Activated naive CD4-positive, alpha-beta T cell (primary cell): ENCODE measurements around the gene GUF1.

Experiments used
- DNase-seq, 4 experiments: peaks; one replicate each; lab custom pipeline; 2025; lab: John Stamatoyannopoulos, UW

GUF1 gene

GRCh38 chr4:44678094-44679041 is at the start of gene GUF1:
Gene GUF1 (plus strand): TSS chr4:44678420. CDS start chr4:44678623, 203 bp downstream.
- peak; percentile 62 to 80 (median 76) for DNase-seq

- DNase-seq, result no peak
Measured at GRCh38 chr4:44629280-44629866, 48.8 kb upstream of the GUF1 start.

- DNase-seq, result no peak
Measured at GRCh38 chr4:44632089-44632488, 46.1 kb upstream of the GUF1 start.

DNA sequence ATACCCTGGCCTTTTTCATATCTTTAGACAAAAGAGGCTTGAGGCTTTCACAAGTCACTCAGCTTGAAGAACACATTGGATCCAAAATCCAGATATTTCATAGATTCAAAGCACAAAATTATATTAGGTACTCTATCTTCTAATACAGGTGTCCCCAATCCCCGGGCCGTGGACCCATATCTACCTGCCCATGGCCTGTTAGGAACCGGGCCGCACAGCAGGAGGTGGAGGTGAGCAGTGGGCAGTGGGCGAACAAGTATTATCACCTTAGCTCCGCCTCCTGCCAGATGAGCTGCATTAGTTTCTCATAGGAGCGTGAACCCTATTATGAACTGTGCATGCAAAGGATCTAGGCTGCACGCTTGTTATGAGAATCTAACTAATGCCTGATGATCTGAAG is 45.5 kb upstream of the GUF1 start:
- DNase-seq, result no peak

GRCh38 chr4:44638091-44638490 is 40.1 kb upstream of the GUF1 start:
- no peak for DNase-seq

GRCh38 chr4:44646151-44646550 is 32.1 kb upstream of the GUF1 start:
- no peak for DNase-seq

GRCh38 chr4:44651425-44651824 is 26.8 kb upstream of the GUF1 start, which contains the start of gene YIPF7:
Gene YIPF7 (minus strand): TSS chr4:44651625. CDS start chr4:44650100, 1,525 bp downstream.
- DNase-seq, result no peak

DNA sequence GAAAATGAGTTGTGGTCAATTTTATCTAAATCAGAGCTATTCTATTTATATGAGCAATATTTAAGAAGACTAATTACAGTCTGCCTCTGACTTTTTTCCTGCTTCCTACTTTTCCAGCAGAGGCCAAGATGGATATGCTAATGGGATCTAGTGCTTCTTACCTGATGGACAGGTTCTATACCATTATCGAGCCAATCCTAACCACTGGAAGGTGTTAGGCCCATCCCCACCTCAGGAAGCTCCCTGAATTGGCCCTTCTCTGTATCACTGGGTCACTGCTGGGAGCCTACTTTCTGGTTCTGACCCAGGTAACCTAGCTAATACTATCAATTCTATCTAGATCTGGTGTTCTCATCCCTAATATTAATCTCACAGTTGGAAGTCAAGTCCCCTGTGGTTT is 26.2 kb upstream of the GUF1 start:
- no peak for DNase-seq

GRCh38 chr4:44660396-44660795 is 17.8 kb upstream of the GUF1 start:
- DNase-seq, result no peak

GRCh38 chr4:44661940-44662622 is 16.1 kb upstream of the GUF1 start:
- DNase-seq, result no peak

GRCh38 chr4:44662623-44663005 is 15.6 kb upstream of the GUF1 start:
- no peak for DNase-seq

DNA sequence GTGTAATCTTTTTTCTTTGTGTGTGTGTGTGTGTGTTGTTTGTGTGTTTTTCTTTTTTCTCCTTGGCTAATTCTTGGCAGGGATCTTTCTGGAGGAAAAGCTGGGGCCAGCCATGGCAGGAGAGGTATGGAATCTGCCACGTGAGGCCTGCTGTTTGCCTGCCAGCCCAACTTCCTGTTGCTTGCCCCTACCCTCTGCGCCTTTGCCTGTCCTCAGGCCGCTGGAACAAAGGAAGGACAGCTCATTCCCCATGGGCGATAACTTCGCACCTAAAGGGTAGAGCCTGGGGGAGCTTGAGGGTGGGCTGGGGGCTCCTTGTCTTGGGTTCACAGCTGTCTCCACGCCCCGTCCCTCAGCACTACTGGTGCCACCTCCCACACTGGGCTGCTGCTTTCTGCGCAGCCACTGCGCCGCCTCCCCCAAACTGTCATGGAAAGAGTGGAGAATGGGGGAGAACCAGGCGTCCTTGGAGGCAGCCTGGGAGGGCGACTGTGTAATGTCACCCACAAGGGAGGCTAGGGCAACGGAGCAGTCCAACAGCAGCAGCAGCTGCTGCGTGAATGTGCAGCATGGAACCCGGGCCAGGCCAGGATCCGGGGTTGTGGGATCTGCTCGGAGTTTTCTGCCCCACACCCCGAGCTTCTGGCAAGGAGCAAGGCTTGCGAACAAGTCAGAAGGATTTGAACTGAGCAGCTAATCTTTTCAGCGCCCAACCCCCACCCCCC is 14.5 kb upstream of the GUF1 start:
- DNase-seq, result no peak

DNA sequence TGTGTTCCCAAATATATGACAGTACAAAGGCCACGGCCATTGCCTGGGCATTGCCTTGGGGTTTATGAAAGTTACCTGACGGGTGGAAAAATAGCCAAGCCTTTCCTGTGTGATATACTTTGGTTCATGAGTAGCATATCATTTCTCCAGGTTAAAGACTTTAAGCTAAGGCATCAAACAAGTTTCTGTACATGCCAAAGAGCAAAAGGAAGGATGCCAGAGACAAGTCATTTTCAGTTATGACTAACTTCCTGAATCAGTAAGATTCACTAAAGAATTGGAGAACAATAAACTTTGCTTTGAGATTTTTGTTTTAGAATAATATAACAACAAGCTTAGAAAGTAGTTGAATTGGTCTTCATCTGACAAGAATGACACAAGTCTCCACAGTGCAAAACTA is 9.7 kb upstream of the GUF1 start:
- DNase-seq, result no peak

DNA sequence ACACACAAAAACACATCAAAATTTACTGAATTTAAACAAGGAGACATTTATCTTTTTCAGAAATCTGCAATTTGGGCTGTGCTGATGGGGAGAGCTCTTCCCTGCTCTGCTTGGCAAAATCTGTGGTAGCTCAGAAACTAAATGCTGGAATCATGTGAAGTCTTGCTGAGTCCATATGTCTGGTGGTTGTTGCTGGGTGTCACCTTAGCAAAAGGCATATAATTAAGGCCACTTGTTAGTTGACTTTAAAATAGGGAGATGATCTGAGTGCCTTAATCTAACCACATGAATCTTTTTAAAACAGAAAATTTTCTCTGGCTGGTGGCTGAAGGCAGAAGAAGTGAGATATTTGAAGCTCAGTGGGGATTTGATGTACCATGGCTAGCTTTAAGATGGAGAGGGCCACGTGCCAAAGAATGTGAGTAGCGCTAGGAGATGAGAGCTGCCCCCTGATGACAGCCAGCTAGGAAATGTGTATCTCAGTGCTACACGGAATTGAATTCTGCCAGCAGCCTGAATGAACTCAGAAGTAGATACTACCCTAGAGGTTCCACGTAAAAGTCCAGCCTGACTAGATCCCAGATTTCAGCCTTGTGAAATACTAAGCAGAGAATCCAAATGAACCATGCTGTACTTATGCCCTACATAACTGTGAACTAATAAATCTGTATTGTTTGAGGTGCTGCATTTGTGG is 7.6 kb upstream of the GUF1 start:
- DNase-seq, result no peak

GRCh38 chr4:44671636-44672035 is 6.6 kb upstream of the GUF1 start:
- no peak for DNase-seq

DNA sequence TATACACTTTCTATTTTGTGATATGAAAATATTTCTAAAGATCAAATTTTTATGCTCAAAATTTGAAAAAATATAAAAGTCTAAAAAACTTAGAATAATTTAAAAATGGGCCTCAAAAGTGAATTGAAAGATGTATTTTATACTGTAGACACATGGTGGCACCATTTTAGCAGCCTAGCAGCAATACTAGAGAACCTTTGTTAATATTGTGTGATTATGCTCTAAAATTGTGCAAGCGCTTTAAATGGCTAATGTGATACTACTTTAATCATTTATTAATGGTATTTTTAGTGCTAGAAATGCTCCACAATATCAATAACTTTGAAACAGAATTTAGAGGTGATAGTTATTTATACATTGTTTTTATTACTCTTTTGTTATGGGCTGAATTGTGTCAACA is 3.7 kb upstream of the GUF1 start:
- no peak for DNase-seq

- no peak for DNase-seq
Measured at GRCh38 chr4:44675366-44675765, 2.9 kb upstream of the GUF1 start.

DNA sequence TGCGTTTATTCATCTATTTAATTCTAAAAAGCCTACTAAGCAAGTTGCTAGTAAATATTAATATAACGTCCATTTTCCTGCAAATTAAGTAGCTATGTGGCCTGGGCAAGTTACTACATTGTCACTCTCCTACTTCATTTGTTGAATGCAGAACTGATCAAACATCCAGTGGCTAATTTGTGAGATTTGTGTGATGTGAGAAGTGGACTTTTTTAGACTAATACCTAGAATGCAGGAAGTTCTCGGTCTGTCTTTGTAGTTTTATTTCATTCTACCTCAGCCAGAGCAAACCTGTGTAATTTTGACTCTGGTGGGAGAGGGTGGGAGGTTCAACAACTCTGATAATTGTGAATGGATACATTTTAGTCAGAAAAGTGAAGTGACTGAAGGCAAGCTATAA is 840 bp downstream of the GUF1 start:
- DNase-seq, result no peak

GRCh38 chr4:44684648-44685047 is 6.4 kb downstream of the GUF1 start:
- no peak for DNase-seq

DNA sequence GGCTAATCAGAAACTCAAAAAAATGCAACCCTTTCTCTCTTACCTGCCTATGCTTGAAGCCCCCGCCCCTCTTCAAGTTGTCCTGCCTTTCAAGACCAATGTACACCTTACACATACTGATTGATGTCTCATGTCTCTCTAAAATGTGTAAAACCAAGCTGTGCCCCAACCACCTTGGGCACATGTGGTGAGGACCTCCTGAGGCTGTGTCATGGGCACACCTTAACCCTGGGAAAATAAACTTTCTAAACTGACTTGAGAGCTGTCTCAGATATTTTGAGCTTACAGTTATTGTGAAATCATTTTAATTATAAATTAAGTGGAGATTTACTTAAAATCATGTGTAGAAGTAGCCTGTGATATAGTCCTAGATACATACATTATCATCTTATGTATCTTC is 22.2 kb downstream of the GUF1 start:
- DNase-seq, result no peak

GRCh38 chr4:44701037-44701436 is 22.8 kb downstream of the GUF1 start:
- no peak for DNase-seq

DNA sequence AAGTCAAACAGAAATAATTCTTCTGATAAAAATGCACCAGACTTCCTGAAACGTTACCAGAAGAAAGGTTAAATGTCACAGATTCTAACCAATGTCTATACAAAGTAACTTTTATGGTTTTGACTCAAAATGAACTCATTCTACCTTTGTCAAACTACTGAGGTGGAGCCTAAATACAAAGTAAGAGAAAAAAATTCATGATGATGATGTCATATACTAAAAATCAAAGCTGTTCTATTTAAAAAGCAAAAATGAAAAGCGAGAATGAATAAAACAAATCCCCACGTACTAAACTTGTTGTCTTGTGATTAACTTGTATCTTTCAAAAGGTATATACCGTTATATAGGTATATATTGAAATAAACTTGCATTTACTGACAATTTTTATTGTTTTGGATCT is 26.5 kb downstream of the GUF1 start:
- DNase-seq, result no peak
